SU-DHL-6 (cell line): Measurements from ENCODE around the gene IFNGR1.

Experiments
- H2AFZ ChIP-seq: fragments of 200-600 bp; sonication (generic); 2 replicates; pipeline ENCODE4 v1.6.1; 2014; ENCODE audit warnings: low read depth, mild to moderate bottlenecking, moderate library complexity, mixed read lengths, antibody characterized with exemption, low read length; ENCODE audit not compliant: severe bottlenecking
- H3F3A ChIP-seq: fragments of 200-600 bp; shearing (Covaris generic); 2 replicates; pipeline ENCODE4 v1.6.0; 2016; ENCODE audit warnings: antibody characterized with exemption, mild to moderate bottlenecking; ENCODE audit not compliant: insufficient read depth
- H3K27ac ChIP-seq: fragments of 200-600 bp; sonication (generic); 2 replicates; pipeline ENCODE4 v1.5.1; 2016; ENCODE audit warnings: low read depth, mild to moderate bottlenecking, low read length, moderate library complexity, mixed read lengths
- H3K27me3 ChIP-seq: fragments of 200-600 bp; sonication (generic), shearing (Covaris generic); 2 replicates; pipeline ENCODE4 v1.6.0; 2014; ENCODE audit warnings: mild to moderate bottlenecking, low read length
- H3K36me3 ChIP-seq: fragments of 200-600 bp; sonication (generic); 2 replicates; pipeline ENCODE4 v1.6.1; 2014; ENCODE audit warnings: mild to moderate bottlenecking, low read length, mixed read lengths
- H3K4me2 ChIP-seq: fragments of 300-600, 200-600 bp; shearing (Covaris generic), sonication (generic); 2 replicates; pipeline ENCODE4 v1.6.0; 2014; ENCODE audit warnings: low read length, low read depth, mild to moderate bottlenecking; ENCODE audit not compliant: poor library complexity, severe bottlenecking
- H3K4me3 ChIP-seq: fragments of 200-600 bp; sonication (generic); 2 replicates; pipeline ENCODE4 v1.5.1; 2014; ENCODE audit warnings: antibody characterized with exemption, low read length, mild to moderate bottlenecking, mixed read lengths; ENCODE audit not compliant: insufficient read depth, poor library complexity, severe bottlenecking
- H3K79me2 ChIP-seq: fragments of 200-600 bp; sonication (generic); 2 replicates; pipeline ENCODE4 v1.6.1; 2014; ENCODE audit warnings: mild to moderate bottlenecking, low read length, moderate library complexity; ENCODE audit not compliant: insufficient read depth
- H3K9ac ChIP-seq: fragments of 200-600 bp; sonication (generic); 2 replicates; pipeline ENCODE4 v1.7.0; 2014; ENCODE audit warnings: mild to moderate bottlenecking, low read length
- H3K9me2 ChIP-seq: fragments of 200-600 bp; sonication (generic); replicated peaks from 2 replicates; pipeline ENCODE4 v1.6.1; 2014; ENCODE audit warnings: low read length; ENCODE audit not compliant: insufficient read depth
- H3K9me3 ChIP-seq: fragments of 200-600 bp; sonication (generic); 2 replicates; pipeline ENCODE4 v1.6.1; 2014; ENCODE audit warnings: low read length, mixed read lengths; ENCODE audit not compliant: insufficient read depth
- H4K20me1 ChIP-seq: fragments of 200-600 bp; sonication (generic); 2 replicates; pipeline ENCODE4 v1.6.1; 2014; ENCODE audit warnings: low read depth, mild to moderate bottlenecking, antibody characterized with exemption, low read length, moderate library complexity, mixed read lengths
- EZH2phosphoT487 ChIP-seq: fragments of 200-600 bp; sonication (generic), shearing (Covaris generic); conservative IDR thresholded peaks from 2 replicates; pipeline ENCODE4 v1.6.1; 2018; ENCODE audit warnings: mild to moderate bottlenecking, antibody characterized with exemption, low read length, moderate library complexity, mixed read lengths
- TF ChIP-seq, protein P1 (sequence below): fragments of 200-600 bp; sonication (generic); IDR thresholded peaks from one replicate; pipeline ENCODE4 v1.5.1; 2017; ENCODE audit warnings: antibody characterized with exemption, mild to moderate bottlenecking, low read length, moderate library complexity; ENCODE audit not compliant: insufficient read depth, poor library complexity, severe bottlenecking

Gene IFNGR1

DNA sequence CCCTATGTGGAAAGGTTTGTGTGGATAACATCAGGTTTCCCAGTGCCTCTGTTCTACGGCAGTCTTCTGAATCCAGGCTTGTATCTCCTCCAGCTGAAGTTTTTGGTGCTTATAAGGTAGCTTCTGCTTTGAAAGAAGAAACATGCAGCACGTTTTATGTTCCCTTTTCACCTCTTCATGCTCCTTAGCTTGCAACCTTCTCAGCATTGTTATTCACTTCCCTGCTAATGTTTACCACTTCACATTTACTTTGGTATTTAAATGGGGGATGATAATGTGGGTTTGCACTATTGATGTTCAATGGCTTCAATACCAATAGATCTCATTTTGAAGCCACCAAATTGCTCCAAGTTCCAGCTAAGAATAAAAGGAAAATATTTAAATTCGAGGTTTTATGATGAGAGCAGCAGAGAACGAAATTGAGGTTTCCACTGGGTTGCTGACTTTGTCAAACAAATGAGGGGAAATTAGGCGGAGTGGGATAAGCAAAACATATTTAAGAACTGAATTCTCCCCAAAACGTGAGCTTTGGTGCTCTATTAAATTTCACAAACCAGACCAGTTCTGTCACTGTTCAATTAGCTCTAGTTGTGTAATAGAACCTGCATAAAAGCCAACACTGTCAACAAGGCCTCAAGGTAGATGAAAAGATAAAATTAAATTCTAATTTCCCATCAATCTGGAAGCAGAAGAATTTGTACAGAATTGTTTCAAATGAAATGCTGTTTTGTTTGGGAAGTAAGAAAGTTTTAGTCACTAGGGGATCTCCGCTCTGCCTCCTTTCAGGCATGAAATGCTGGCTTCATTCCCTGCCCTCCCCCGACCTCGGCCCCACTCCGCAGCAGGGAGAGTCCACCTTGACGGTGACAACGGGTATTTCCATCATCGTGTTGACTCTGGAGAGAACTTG, 47.1 kb downstream of the IFNGR1 start:
- H3K36me3 ChIP-seq, result no peaks in the 10 kb centered on the region
- H3K9me2 ChIP-seq, result no peaks in the 10 kb centered on the region
- no peak for TF ChIP-seq EZH2phosphoT487
- no peak overlapping the region for H2AFZ ChIP-seq
- H3K4me3 ChIP-seq, result no peak overlapping the region
- H3K4me2 ChIP-seq, result no peak overlapping the region
- no peaks in the 10 kb centered on the region for H3F3A ChIP-seq
- H3K9ac ChIP-seq, result no peak overlapping the region
- H3K79me2 ChIP-seq, result no peaks in the 10 kb centered on the region
- H4K20me1 ChIP-seq, result no peaks in the 10 kb centered on the region
- no peak overlapping the region for H3K27ac ChIP-seq
- H3K9me3 ChIP-seq, result no peaks in the 10 kb centered on the region
- H3K27me3 ChIP-seq, result no peaks in the 10 kb centered on the region

DNA sequence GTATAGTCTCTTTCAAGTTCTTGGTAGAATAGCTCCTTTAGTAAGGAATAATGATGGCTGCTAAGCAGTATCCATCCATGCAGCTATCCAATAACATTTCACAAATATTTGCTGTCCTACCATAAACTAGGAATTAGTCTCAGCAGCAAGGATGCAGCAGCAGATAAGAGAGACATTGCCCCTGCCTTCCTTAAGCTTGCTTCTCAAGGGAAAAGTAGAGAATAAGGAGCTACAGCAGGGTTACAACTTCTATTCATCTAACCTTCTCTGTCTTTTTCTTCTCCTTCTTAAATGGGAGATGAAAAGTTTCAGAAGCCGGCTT, 48.2 kb downstream of the IFNGR1 start:
- no peaks in the 10 kb centered on the region for H3K9me3 ChIP-seq
- no peaks in the 10 kb centered on the region for H3K79me2 ChIP-seq
- H3K36me3 ChIP-seq, result no peaks in the 10 kb centered on the region
- H3K9ac ChIP-seq, result no peak overlapping the region
- H2AFZ ChIP-seq, result no peak overlapping the region
- H3K27ac ChIP-seq, result no peak overlapping the region
- H3F3A ChIP-seq, result no peaks in the 10 kb centered on the region
- H3K4me3 ChIP-seq, result no peak overlapping the region
- TF ChIP-seq EZH2phosphoT487, result no peak
- TF ChIP-seq, protein P1, sequence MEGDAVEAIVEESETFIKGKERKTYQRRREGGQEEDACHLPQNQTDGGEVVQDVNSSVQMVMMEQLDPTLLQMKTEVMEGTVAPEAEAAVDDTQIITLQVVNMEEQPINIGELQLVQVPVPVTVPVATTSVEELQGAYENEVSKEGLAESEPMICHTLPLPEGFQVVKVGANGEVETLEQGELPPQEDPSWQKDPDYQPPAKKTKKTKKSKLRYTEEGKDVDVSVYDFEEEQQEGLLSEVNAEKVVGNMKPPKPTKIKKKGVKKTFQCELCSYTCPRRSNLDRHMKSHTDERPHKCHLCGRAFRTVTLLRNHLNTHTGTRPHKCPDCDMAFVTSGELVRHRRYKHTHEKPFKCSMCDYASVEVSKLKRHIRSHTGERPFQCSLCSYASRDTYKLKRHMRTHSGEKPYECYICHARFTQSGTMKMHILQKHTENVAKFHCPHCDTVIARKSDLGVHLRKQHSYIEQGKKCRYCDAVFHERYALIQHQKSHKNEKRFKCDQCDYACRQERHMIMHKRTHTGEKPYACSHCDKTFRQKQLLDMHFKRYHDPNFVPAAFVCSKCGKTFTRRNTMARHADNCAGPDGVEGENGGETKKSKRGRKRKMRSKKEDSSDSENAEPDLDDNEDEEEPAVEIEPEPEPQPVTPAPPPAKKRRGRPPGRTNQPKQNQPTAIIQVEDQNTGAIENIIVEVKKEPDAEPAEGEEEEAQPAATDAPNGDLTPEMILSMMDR, result no peak
- no peak overlapping the region for H3K4me2 ChIP-seq
- H3K27me3 ChIP-seq, result no peaks in the 10 kb centered on the region
- H3K9me2 ChIP-seq, result no peaks in the 10 kb centered on the region
- no peaks in the 10 kb centered on the region for H4K20me1 ChIP-seq

DNA sequence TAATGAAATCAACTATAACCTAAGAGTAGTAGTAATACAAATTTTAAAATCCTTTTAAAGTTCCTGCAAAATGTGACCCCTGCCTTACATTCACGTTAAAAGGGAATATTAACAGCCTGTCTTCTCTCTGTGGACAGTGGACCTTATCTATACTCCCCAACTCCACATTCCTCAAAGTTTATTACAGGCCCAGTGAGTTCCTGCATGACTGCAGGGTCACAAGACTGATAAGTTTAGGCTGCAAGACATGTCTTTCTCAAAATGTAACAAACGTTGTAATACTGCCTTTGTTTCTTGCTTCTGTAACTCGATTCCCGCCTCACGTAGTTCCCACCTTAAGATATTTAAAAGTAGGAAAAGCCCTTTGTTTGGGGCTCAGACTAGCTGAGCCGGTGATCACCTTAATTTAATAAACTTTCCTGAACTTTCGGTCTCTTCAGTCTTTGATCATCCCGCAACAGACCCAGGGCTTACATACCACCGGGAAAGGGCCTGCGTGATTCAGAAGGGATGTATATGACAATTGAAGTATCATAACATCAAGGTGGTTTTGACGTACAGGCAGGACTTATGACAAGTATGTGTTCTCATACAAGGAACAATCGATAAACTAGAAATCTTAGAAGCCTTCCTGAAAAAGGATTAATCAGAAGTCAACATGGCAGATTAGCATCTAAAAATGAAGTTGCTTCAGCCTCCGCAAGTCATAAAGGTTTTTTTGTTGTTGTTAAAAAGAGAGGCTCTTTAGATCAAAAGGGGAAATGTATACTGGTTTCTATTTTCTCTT, 48.7 kb downstream of the IFNGR1 start:
- no peaks in the 10 kb centered on the region for H3K27me3 ChIP-seq
- H4K20me1 ChIP-seq, result no peaks in the 10 kb centered on the region
- H3K36me3 ChIP-seq, result no peaks in the 10 kb centered on the region
- H3K9me2 ChIP-seq, result no peaks in the 10 kb centered on the region
- H3K4me3 ChIP-seq, result no peak overlapping the region
- H3K27ac ChIP-seq, result no peak overlapping the region
- H2AFZ ChIP-seq, result no peak overlapping the region
- no peak overlapping the region for H3K9ac ChIP-seq
- no peaks in the 10 kb centered on the region for H3K9me3 ChIP-seq
- H3K4me2 ChIP-seq, result no peak overlapping the region
- no peaks in the 10 kb centered on the region for H3F3A ChIP-seq
- H3K79me2 ChIP-seq, result no peaks in the 10 kb centered on the region
- TF ChIP-seq, protein P1, result no peak
- no peak for TF ChIP-seq EZH2phosphoT487
